HepG2 (cell line): Measurements from ENCODE around the gene ISLR.

Experiments used
- IKZF1 ChIP-seq: fragments of 450-650 bp; IDR thresholded peaks from 2 replicates; pipeline ENCODE4 v1.7.1; 2016
- TF ChIP-seq, protein P1 (sequence below): sonication (generic); formaldehyde crosslinking; conservative IDR thresholded peaks from 2 replicates; pipeline ENCODE4 v1.4.0; 2020; ENCODE audit warnings: missing genetic modification reagents

DNA sequence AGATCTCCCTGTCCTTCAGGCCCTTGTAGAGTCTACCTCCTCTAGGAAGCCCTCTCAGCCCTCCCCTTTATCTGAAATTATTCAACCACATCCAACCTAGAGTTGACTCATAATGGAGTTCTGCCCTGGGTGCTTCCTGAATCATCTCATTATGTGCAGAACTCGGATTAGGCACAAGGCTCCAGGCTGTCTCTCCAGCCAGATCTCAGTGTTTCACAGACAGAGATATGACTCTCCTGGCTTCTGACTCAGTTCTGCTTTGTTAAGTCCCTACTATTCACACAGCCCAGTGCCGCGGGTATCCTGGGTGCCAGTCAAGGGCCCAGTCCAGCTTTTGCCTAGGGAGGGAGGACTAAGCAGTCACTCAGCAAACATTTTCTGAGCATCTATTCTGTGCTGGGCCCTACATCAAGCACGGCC is 19.8 kb downstream of the ISLR start:
- TF ChIP-seq, protein P1, sequence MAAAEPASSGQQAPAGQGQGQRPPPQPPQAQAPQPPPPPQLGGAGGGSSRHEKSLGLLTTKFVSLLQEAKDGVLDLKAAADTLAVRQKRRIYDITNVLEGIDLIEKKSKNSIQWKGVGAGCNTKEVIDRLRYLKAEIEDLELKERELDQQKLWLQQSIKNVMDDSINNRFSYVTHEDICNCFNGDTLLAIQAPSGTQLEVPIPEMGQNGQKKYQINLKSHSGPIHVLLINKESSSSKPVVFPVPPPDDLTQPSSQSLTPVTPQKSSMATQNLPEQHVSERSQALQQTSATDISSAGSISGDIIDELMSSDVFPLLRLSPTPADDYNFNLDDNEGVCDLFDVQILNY = no peak
- TF ChIP-seq IKZF1 = no peak
